Muscle layer of colon (tissue), 2 donors: ENCODE data around the gene CD300A.

Experiments used
- H3K27ac ChIP-seq: one replicate; pipeline ENCODE4 v1.7.0; 2013; ENCODE audit warnings: low read depth, mild to moderate bottlenecking, low read length, moderate library complexity
- H3K27me3 ChIP-seq, 2 donors: one replicate each; pipeline ENCODE4 v1.7.0; 2013; ENCODE audit warnings: low read length in 2 of 2, mild to moderate bottlenecking in 2 of 2; ENCODE audit not compliant: insufficient read depth in 2 of 2, control insufficient read depth in 1 of 2
- H3K36me3 ChIP-seq: one replicate; pipeline ENCODE4 v1.7.0; 2013; ENCODE audit warnings: mild to moderate bottlenecking, low read length; ENCODE audit not compliant: insufficient read depth
- H3K4me1 ChIP-seq: one replicate; pipeline ENCODE4 v1.7.0; 2013; ENCODE audit warnings: mild to moderate bottlenecking, low read length; ENCODE audit not compliant: insufficient read depth
- H3K4me3 ChIP-seq, 2 donors: one replicate each; pipeline ENCODE4 v1.7.0; 2013; ENCODE audit warnings: low read length in 2 of 2, low read depth in 1 of 2, mild to moderate bottlenecking in 1 of 2, moderate library complexity in 1 of 2
- H3K9ac ChIP-seq: one replicate; pipeline ENCODE4 v1.7.0; 2013; ENCODE audit warnings: low read length
- H3K9me3 ChIP-seq: one replicate; pipeline ENCODE4 v1.7.0; 2013; ENCODE audit warnings: mild to moderate bottlenecking, low read length
- donor health status: abdominal sarcoma.
- donor health status: Adenocarcinoma of cecum.

CD300A gene

DNA sequence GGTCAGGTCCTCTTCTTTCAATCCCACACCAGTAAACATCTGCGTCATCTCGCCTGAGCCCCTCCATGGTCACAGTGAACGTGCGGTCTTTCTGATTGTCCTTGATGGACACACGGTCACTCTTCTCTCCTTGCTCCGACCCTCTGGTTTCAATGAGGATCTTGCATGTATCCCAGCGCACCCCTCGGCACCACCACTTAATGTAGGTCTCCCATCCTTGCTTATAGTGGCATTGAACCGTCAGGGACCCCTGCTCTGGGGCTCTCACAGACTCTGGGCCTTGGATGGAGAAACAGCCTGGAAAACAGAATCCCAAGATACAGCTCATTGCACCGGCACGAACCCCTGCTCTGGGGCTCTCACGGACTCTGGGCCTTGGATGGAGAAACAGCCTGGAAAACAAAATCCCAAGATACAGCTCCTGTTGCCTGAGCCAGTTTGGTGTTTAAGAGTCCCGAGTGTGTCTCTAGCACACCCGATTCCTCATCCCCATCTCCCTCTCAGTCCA is 59.4 kb downstream of the CD300A start:
- Histone ChIP-seq H3K36me3 (no peaks in the 10 kb centered on the region), H3K9ac (no peak overlapping the region), H3K27me3 (no peaks in the 10 kb centered on the region), H3K27ac (no peak overlapping the region), H3K4me3 (no peak overlapping the region), H3K9me3 (no peaks in the 10 kb centered on the region), H3K4me1 (no peaks in the 10 kb centered on the region)

DNA sequence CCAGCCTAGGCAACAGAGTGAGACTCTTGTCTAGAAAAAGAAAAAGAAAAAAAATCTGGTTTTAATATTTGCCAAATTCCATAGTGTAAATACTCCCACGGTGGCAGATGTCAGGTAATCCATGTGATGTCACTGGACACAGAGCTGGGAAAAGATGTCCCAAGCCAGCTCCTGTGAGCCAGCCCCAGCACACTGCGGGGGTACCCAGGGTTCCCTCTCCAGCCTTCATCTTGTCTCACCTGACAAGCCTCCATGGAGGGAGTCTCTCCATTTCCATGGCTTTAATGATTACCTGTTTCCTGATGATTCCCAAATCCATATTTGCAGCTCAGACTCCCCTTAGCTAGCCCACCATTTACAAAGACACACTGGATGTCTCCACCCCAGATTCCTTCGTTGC is 60.2 kb downstream of the CD300A start:
- Histone ChIP-seq H3K9ac (no peak overlapping the region), H3K4me1 (no peaks in the 10 kb centered on the region), H3K36me3 (no peaks in the 10 kb centered on the region), H3K9me3 (no peaks in the 10 kb centered on the region), H3K27ac (no peak overlapping the region), H3K4me3 (no peak overlapping the region), H3K27me3 (no peaks in the 10 kb centered on the region)

- Histone ChIP-seq H3K4me3 (no peak overlapping the region), H3K27ac (no peak overlapping the region), H3K9me3 (no peaks in the 10 kb centered on the region), H3K27me3 (no peaks in the 10 kb centered on the region), H3K4me1 (no peaks in the 10 kb centered on the region), H3K9ac (no peak overlapping the region), H3K36me3 (no peaks in the 10 kb centered on the region)
These were observed 60.6 kb downstream of the CD300A start for GRCh38 chr17:74527081-74527480.

GRCh38 chr17:74527756-74528155 is 61.3 kb downstream of the CD300A start:
- Histone ChIP-seq H3K4me3 (no peak overlapping the region), H3K27me3 (no peaks in the 10 kb centered on the region), H3K36me3 (no peaks in the 10 kb centered on the region), H3K4me1 (no peaks in the 10 kb centered on the region), H3K9ac (no peak overlapping the region), H3K27ac (no peak overlapping the region), H3K9me3 (no peaks in the 10 kb centered on the region)

GRCh38 chr17:74528491-74529199 is 62.2 kb downstream of the CD300A start:
- no peak overlapping the region for H3K4me3 ChIP-seq
- H3K36me3 ChIP-seq, result no peaks in the 10 kb centered on the region
- no peak overlapping the region for H3K9ac ChIP-seq
- H3K27me3 ChIP-seq, result no peaks in the 10 kb centered on the region
- H3K4me1 ChIP-seq, result no peaks in the 10 kb centered on the region
- H3K27ac ChIP-seq, result no peak overlapping the region
- H3K9me3 ChIP-seq, result no peaks in the 10 kb centered on the region

GRCh38 chr17:74529243-74529642 is 62.8 kb downstream of the CD300A start:
- H3K27me3 ChIP-seq, result no peaks in the 10 kb centered on the region
- H3K27ac ChIP-seq, result no peak overlapping the region
- no peak overlapping the region for H3K9ac ChIP-seq
- H3K4me3 ChIP-seq, result no peak overlapping the region
- H3K4me1 ChIP-seq, result no peaks in the 10 kb centered on the region
- no peaks in the 10 kb centered on the region for H3K36me3 ChIP-seq
- no peaks in the 10 kb centered on the region for H3K9me3 ChIP-seq

DNA sequence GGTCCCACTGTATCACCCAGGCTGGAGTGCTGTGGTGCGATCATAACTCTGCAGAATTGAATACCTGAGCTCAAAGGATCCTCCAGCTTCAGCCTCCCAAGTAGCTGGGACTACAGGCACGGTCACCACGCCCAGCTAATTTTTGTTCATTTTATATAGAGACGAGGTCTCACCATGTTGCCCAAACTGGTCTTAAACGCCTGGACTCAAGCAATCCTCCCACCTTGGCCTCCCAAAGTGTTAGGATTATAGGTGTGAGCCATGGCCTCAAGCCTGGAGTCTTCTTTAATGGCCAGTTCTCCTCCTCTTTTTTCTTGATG is 64.4 kb downstream of the CD300A start:
- H3K27me3 ChIP-seq, result no peaks in the 10 kb centered on the region
- no peaks in the 10 kb centered on the region for H3K9me3 ChIP-seq
- no peaks in the 10 kb centered on the region for H3K4me1 ChIP-seq
- no peak overlapping the region for H3K9ac ChIP-seq
- no peak overlapping the region for H3K4me3 ChIP-seq
- H3K36me3 ChIP-seq, result no peaks in the 10 kb centered on the region
- no peak overlapping the region for H3K27ac ChIP-seq

GRCh38 chr17:74531231-74531761 is 64.9 kb downstream of the CD300A start, which contains the start of gene CD300LB:
CD300LB (minus strand) TSS chr17:74531475; CDS start chr17:74531350, 125 bp downstream.
- no peak within 1 kb of the TSS for H3K27ac ChIP-seq
- H3K9ac ChIP-seq, result no peak within 1 kb of the TSS
- no peaks in the 10 kb centered on the region for H3K4me1 ChIP-seq
- no peaks in the 10 kb centered on the region for H3K36me3 ChIP-seq
- H3K4me3 ChIP-seq, result no peak within 1 kb of the TSS
- no peaks in the 10 kb centered on the region for H3K9me3 ChIP-seq
- H3K27me3 ChIP-seq, result no peaks in the 10 kb centered on the region

DNA sequence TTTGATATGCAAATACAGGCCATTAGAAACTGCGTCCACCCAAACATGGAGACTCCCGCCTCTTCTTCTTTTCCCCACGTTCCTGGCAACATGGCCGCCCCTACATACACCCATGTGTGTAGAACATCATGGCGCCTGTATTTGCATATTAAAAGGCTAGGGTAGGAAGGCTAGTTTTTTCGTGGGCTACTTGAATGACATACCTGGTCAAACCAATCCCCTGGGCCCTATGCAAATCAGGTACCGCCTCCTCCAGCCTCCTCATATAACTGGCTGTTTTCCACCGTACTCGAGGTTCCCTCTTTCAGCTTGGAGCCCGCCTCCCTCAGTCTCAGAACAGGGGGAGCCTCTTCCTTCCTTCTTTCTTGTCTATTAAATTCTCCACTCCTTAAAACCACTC is 65.7 kb downstream of the CD300A start:
- no peaks in the 10 kb centered on the region for H3K27me3 ChIP-seq
- H3K4me3 ChIP-seq, result no peak overlapping the region
- no peaks in the 10 kb centered on the region for H3K36me3 ChIP-seq
- H3K9me3 ChIP-seq, result no peaks in the 10 kb centered on the region
- H3K27ac ChIP-seq, result no peak overlapping the region
- no peaks in the 10 kb centered on the region for H3K4me1 ChIP-seq
- H3K9ac ChIP-seq, result no peak overlapping the region
